Stimulated activated CD8-positive, alpha-beta memory T cell treated with anti-CD3 and anti-CD28 coated beads, Interleukin-4, amount 100 ng/mL, for 1 hour (primary cell): Measurements from ENCODE around the gene LSM7.

Experiments used
- DNase-seq, 2 donors: peaks; one replicate each; pipeline ENCODE4 v3.0.0-alpha.2; 2020; ENCODE audit warnings: low read depth in 2 of 2, low spot score in 1 of 2

Gene LSM7

DNA sequence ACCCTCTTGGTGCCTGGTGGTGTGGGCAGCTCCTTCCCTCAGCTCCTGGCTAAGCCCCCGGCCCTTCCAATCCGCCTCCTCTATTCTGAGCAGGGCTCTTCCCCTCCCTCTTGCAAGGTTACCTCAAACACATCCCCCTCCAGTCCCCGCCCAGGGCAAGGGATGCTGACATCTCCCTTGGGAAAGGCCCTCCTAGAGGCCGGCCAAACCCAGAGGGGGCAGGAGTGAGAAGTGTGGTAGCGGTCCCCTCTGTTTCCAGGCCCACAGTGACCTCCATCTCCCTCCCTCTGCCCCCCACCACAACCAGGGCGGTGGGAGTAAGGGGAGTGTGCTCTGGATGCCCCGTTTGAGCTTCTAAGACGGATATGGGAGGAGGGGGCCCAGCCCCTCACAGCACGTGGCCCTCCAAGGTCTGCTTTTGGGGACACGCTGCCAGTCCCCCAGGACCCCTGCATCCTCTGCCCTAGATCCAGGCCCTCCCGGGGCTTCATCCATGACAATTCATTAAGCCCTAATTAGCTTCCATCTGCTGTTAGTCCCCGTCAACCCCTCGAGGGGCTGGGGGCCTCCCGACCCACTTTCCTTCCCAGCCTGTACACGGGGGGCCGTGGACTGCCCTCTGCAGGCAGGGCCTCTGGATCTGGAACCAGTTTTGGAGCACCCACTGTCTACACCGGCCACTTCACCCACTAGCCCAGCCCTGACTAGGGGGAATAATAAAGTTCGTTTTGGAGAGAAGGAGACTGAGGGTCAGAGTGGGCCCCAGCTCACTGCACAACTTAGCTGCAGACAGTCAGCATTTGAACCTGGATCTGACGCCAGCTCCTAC, 22.7 kb downstream of the LSM7 start:
- DNase-seq, result no peak

DNA sequence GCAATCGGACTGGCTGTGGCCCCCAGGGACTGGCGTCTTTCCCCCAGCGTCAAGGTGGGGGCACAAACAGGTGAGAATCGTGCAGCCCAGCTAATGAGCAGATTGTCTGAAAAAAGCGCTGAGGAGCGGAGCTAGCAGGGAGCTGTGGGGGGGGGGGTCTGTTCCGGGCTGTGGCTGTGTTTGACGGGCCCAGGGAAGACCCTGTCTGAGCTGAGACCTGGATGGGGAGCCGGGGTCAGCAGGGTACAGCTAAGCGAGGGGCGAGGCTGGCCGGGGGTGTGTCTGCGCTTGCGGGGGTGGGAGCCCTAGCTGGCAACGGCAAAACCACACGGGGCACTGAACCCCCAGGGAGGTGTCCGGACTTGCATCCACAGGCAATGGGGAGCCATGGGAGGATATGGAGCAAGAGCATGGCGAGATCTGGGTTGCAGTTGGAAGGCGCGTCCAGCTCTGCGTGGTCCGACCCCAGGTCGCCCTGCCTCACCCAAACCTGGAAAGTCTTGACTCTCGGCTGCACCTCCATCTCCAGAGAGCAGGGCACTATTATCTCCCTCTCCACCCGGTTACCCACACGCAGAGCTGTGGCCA, 25.1 kb downstream of the LSM7 start:
- no peak for DNase-seq

DNA sequence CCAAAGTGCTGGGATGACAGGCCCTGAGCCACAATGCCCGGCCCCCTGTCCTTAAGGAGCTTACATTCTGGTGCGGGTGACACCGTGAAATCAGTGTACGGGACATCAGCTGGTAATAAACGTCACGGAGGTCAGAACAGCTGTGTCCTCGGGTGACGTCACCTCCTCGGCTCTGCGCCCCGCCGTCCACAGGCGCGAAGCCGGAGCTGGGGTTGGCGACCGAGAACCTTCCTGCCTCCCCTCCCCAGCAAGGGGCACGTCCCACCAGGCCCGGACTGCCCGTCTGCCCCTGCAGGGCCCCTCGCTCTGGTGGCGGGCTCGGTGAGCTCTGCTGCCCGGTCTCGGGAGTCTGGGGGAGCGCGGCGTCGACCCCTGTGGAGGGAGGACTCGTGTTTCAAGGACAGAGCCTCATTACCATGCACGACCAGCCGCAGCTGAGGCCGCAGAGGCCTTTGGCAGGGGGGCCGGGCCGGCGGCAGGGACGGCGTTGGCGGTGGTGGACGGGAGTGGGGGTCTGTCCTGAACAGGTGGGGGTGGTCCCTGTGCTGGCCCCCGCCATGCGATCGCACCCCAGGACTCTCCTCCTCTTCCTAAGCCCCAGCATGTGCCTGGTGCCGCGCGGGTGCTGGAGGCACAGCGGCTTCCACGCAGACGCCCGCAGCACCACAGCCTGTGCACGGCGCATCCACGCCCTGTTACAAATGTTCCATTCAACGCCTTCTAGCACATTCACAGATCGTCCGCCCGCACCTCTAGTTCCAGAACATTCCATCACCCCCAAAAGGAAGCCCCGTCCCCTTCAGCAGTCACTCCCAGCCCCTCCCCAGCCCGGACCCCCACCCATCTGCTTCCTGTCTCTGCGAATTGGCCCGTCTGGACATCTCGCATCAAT, 25.8 kb downstream of the LSM7 start:
- DNase-seq, result no peak

DNA sequence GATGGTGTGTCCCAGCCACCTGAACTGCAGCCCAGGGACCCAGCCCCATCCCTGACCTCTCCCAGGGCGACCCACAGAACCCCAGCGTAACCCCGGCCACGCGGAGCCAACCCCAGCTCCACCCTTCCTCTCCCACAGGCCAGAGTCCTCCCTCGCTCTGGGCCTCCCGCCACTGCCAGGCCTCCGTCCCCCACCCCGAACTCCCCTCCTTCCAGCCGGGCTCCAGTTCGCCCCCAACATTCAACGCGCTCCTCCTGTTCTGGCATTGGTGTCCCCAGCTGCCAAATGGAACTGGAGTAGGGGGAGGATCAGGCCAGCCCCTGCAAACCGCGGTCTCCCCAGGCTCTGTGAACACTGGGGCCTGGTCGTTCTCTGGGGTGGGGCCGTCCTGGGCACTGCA, 27.9 kb downstream of the LSM7 start:
- no peak for DNase-seq

DNA sequence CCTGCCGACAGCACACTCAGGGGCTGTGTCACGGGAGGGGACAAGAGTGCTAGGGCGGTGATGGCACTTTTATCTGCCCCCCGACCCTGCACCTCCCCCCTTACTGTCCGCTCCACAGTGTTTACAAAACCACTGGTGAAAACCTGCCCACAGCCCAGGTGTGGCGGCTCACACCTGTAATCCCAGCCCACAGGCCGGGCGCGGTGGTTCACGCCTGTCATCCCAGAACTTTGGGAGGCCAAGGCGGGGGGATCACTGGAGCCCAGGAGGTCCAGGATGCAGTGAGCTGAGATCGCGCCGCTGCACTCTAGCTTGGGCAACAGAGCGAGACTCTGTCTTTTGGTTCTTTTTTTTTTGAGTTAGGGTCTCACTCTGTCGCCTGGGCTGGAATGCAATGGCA, 32.2 kb downstream of the LSM7 start:
- no peak for DNase-seq

DNA sequence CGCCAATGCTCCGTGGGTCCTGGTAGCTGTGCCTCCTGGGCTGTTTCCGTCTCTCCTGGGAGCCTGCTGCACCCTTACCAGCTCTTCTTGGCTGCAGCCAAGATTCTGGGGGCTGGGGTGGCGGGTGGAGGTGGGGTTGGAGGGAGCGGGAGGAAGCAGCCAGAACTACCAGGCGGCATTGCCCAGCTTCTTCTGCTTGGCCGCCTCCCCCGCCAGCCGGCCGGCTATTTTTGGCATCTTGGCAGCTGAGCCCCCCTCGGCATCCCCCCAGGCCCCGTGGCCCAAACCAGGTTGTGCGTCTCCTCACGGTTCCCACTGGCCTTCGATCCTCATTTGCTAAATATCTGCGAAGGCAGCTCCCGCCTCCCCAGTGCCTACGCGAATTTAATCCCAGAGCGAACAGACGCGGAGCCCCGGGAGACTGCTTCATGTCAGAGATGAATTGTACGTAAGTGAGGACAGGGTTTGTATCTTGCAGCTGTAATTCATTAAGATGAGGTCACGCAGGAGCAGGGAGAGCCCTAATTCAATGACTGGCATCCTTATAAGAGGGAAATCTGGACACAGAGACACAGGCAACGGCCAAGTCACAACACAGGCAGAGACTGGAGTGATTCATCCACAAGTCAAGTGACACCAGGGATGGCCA, 33.6 kb downstream of the LSM7 start:
- DNase-seq, result no peak

DNA sequence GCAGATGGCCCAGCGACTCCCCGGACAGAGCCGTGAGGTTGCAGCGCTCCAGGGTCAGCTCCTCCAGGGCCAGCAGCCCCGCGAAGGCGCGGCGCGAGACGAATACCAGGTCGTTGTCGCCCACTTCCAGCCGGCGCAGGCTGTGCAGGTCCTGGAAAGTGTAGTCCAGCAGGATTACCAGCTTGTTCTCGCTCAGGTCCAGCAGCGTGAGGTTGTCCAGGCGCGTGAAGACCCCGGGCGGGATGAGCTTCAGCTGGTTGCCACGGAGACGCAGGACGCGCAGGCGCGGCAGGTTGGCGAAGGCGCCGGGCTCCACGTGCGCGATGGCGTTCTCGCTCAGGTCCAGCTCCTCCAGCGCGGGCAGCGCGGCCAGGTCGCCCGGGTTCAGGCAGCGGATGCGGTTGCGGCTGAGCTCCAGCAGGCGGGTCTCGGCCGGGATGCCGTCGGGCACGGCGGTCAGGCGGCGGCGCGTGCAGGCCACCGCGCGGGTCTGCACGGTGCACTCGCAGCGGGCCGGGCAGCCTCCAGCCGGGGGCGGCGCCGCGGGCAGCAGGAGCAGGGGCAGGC, 37.1 kb downstream of the LSM7 start:
- no peak for DNase-seq

DNA sequence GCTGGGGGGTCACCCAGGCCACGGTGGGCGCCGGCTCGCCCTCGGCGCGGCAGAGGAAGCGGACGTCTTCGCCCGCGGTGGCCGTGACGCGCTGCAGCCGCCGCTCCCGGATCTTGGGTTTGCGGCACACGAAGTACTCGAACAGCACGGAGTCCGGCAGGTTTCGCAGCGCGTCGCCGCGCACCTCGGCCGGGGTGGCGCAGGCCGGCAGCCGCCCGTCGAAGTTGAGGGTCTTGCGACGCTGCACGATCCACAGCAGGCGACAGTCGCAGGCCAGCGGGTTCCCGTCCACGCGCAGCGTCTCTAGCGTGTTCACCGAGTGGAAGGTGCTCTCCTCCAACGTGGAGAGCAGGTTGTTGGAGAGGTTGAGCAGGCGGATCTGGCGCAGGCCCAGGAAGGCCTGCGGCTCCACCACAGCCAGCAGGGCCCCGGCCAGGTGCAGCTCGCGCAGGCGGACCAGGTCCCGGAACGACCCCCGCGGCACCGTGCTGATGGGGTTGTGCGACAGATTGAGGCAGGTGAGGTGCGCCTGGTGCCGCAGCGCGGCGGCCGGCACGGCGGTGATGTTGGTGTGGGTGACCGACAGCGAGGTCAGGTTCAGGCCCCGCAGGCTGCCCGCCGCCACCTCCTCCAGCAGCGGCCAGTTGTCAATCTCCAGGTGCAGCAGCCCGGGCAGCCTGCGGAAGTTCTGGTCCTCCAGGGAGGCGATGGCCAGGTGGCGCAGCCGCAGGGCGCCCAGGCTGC, 37.8 kb downstream of the LSM7 start:
- DNase-seq, result no peak

DNA sequence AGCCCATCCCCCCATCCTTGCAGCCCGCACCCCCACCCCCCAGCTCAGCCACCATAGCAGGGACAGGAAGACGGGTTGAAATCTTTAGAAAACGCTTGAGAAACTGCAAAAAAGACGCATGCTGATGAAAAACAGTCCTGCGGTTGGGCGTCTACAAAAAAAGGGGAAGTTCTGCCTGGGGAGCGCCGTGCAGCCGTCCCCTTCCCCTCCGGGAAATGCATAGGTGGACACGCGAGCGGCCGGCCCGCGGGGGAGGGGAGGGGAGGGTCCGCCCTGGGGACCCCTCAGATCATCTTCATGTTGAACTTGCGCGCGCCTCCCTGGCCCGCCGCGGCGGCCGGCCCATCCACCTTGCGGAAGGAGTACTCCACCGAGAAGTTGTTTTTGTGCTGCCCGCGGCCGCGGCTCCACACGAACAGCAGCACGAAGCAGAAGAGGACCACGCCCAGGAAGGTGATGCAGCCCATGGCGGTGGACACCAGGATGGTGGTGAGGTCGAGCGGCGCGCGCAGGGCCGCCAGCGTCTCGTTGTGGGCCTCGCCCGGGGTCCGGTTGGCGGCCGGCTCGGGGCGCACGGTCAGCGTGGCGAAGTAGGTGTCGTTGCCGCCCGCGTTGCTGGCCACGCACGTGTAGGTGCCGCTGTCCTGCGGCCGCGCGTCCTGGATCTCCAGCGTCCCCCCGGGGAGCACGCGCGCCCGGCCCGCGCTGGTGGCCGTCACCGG, 38.5 kb downstream of the LSM7 start:
- DNase-seq, result no peak

DNA sequence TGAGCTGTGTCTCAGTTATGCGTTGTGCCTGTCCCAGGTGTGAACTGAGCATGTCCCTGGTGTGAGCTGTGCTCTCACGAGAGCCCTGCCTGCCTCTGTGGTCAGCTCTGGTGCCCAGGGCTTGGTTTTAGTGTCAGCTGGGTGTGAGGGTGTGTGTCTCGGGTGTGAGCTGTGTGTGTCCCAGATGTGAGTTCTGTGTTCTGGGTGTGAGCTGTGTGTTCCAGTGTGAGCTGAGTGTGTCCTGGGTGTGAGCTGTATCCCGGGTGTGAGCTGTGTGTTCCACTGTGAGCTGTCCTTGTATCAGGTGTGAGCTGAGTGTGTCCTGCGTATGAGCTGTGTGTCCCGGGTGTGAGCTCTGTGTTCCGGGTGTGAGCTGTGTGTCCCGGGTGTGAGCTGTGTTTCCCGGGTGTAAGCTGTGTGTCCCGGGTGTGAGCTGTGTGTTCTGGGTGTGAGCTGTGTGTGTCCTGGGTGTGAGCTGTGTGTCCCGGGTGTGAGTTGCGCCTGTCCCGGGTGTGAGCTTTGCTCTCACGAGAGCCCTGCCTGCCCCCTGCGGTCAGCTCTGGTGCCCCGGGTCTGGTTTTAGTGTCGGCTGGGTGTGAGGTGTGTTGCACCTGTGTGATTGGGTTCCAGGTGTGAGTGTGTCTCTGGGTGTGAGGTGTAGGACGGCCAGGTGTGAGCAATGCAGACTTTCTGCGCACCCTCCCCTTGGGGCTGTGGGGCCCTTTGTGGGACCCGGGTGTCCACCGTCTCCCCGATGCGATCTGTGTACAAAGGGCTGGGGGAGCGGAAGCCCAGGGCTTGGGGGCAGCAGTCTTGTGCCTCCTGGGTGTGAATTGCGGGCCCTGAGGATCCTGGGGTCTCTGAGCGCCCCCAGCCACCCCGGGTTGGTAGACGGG, 39.3 kb downstream of the LSM7 start:
- DNase-seq, result no peak

DNA sequence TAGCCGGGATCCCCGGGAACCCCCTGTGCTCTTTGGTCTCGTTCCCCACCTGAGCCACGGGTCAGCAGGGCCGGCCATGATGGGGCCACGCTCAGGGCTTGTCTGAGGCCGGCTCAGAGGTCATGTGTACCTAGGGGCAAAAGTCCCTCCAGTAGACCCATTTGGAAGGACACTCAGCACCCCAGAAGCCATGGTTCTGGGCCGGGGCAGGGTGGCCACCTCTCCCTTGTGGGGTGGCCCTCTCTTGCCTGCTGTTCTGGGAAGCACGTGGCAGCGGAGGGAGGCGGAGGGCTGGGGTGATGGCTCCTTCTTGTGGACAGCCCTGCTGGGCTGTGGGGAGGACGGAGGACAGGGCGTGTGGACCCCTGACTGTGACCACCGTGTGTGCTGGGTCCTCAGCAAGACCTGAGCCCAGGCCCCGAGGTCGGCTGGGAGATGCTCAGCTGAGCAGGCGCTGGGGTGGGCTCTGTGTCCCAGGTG, 40.0 kb downstream of the LSM7 start:
- DNase-seq, result no peak

DNA sequence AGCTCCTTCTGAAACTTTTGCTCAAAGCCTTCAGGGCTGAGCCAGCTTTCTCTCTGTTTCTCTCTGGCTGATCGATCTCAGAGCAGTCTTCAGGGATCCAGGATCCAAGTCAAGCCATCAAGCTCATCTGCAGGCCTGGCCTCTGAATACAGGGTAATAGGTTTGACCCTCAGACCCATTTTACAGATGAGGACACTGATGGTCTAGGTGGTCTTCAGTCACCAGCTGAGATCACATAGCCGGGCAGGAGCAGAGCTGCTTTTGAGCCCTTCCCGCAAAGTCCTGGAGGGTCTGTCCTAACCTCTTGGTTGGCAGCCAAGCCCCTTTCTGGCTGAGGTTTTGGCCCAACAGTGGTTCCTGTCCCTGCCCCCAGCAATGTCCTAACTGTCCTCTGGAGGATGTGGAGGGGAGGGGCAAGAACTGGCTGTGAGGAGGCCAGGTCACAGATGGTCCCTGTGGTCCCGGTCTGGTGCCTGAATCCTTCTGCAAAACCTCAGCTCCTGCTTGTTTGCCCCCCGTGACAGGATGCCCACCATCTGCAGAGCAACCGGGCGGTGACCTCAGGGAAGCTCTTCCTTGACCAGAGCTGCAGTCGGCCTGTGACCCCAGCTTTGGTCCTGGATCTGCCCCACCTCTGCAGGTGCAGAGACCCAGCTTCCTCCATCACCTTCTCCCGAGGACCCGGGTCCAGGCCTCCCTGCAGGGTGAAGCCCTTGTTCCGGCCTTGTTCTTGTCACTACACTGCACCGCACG, 40.6 kb downstream of the LSM7 start:
- no peak for DNase-seq

DNA sequence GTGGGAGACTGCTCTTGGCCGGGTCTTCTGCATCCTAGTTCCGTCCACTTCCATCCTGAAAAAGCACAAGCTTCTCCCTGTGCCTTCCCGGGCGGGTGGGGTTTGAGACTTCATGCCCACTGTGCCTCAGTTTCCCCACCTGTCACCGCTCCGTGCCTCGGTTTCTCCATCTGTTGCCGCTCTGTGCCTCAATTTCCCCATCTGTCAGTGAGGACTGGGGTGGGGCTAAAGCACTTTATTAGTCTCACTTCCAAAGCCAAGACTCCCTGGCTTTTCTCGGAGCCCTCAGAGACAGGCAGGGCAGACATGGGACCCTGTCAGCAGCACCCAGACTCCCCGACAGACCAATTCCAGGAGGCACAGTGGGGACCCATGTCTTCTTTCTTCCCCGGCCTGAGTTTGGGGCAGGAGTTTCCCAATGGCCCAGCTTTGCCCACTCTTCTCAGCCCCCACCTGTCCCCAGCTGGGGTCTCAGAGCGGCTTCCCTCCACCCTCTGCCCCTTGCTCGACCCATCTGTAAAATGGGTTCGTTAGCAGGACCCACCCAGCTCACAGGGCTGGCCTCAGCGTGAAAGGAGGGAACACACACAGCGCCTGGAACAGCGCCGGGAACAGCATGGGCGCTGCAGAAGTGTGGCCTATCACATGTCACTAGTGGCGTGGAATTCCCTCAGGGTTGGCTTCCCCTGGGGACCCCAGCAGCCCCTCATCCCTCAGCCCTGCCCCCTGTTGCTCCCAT, 41.8 kb downstream of the LSM7 start:
- no peak for DNase-seq

DNA sequence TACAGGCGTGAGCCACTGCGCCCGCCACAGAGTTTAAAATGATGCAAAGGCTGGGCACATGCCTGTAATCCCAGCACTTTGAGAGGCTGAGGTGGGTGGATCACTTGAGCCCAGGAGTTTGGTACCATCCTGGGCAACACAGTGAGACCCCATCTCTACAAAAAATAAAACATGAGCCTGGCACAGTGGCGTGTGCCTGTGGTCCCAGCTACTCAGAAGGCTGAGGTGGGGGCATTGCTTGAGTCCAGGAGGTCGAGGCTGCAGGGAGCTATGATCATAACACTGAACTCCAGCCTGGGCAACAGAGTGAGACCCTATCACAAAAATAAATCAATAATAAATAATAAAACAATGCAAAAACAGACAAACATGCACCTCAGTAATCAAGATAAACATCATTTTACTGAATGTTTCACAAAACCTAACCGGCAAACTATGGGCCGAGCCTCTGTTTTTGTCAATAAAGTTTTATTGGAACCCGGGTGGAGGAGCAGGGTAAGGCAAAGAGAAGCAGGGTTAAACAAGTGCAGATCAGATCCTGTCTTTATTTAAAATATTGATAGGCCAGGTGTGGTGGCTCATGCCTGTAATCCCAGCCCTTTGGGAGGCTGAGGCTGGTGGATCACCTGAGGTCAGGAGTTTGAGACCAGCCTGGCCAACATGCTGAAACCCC, 44.4 kb downstream of the LSM7 start:
- no peak for DNase-seq

DNA sequence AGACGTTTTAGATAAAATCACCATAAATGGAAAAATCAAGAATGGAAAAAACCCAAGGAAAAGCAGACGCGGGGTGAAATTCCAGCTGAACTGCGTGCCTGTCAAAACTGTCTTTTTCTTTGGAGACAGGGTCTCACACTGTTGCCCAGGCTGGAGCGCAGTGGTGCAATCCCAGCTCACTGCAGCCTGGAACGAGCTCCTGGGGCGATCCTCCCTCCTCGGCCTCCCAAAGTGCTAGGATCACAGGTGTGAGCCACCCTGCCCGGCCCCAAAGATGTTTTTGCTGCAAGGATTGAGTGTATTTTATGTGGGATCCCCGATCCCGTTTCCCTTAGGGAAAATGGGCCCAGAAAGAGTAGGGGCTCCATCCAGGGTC, 45.5 kb downstream of the LSM7 start:
- DNase-seq, result no peak

DNA sequence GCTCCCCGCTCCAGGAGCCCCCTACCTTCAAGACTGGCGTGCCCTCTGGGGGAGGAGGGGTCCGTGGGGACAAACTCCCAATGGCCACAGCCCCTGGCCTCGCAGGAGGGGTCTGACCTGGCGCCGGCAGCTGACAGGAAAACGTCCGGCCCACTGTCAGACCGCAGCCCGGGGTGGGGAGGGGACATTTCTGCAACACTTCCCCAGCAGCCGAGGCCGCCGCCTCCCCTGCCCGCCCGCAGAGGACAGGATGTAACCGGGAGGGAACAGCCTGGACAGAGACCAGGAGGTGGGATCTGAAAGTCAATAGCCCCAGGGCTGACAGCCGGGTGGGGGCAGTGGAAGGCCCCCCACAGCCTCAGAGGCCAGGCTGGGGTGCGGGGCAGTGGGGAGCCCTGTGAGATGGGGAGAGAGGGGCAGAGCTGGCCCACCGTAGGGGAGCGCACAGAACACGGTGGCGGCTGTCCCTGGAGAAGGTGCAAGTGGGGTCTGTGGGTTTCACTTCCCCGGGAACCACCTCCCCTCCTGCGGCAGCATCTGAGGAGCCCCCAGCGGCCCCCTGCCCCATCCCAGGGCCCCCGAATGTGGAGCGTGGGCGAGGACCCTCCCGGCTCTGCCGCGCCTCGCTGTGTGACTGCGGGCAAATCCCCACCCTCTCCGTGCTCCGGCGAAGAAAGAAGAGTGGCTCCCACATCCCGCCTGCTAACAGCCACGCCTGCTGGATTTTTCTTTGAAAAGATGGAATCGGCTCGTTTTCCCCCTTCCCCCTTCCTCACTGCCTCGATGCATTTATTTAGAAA, 46.1 kb downstream of the LSM7 start, which contains the start of gene PEAK3:
Gene PEAK3 (minus strand): TSS at position 114 of the 800 bp plus-strand sequence. CDS start 1,244 bp downstream, outside the sequence.
- DNase-seq, result no peak
